HCT116 (cell line): ENCODE data around the gene PLEK2. TPM values are rescaled to one million over a fixed set of nuclear protein-coding genes. Genes with fewer than 3 reads are reported as not detected.

Experiments
- ATAC-seq: fragments of 200-7000 bp; cut with Tn5 transposase; 2 replicates; pipeline ENCODE4 v1.9.1; 2020; ENCODE audit warnings: mild to moderate bottlenecking, moderate library complexity
- BruUV-seq: library from RNA; stranded (reverse); fragments of 400-500 nt; replicated peaks from 2 replicates; lab custom pipeline; 2021; lab: Mats Ljungman, UMichigan
- CTCF ChIA-PET: fragments of 300-600 bp; sonication (Branson Sonifier 250); formaldehyde crosslinking; loops from one replicate; lab custom pipeline; 2021; ENCODE audit warnings: antibody characterized with exemption; lab: Charles Lee
- POLR2A ChIA-PET: fragments of 300-600, 350-600 bp; sonication (Branson Sonifier 250); formaldehyde crosslinking; loops from one replicate; lab custom pipeline; 2021; ENCODE audit warnings: antibody characterized with exemption; lab: Charles Lee
- RAD21 ChIA-PET, 2 experiments: fragments of 300-600 bp; sonication (Branson Sonifier 250); formaldehyde crosslinking; loops; one replicate each; lab custom pipeline; 2023; ENCODE audit warnings: low total read pairs in 2 of 2; ENCODE audit not compliant: uncharacterized antibody in 2 of 2, unreplicated experiment in 2 of 2, low non-redundant PET in 1 of 2; lab: Charles Lee
- DNase-seq: peaks from one replicate; pipeline ENCODE4 v3.0.0-alpha.2; 2010; ENCODE audit warnings: low read depth, low spot score
- H2AFZ ChIP-seq: fragments of 200-600 bp; shearing (Covaris generic), sonication (generic); 2 replicates; pipeline ENCODE4 v1.6.1; 2017; ENCODE audit warnings: low read depth, mixed run types, mixed read lengths, antibody characterized with exemption, low read length; ENCODE audit not compliant: poor library complexity, severe bottlenecking
- H3K27ac ChIP-seq: 2 replicates; pipeline ENCODE4 v1.5.1; 2012; ENCODE audit warnings: low read depth, low read length
- H3K27me3 ChIP-seq: fragments of 200-600 bp; sonication (generic); 2 replicates; pipeline ENCODE4 v1.6.1; 2016; ENCODE audit warnings: mixed run types, low read length, mixed read lengths; ENCODE audit not compliant: insufficient read depth
- H3K36me3 ChIP-seq, 2 experiments: fragments of 200-500 bp in 1 of 2; fragments of 200-600 bp in 1 of 2; sonication (Bioruptor generic) in 1 of 2; sonication (generic) in 1 of 2; 2 replicates each; pipeline versions ENCODE4 v1.5.1 to v1.6.1; 2014 to 2016; ENCODE audit warnings: low read length in 2 of 2, inconsistent platforms in 1 of 2, mixed read lengths in 1 of 2, mixed run types in 1 of 2; ENCODE audit not compliant: insufficient read depth in 2 of 2, control insufficient read depth in 1 of 2
- H3K4me1 ChIP-seq, 2 experiments: fragments of 200-600 bp in 1 of 2; sonication (generic) in 1 of 2; 2 replicates each; pipeline versions ENCODE4 v1.5.1 to v1.6.1; 2012 to 2017; ENCODE audit warnings: low read length in 2 of 2, inconsistent platforms in 1 of 2, mild to moderate bottlenecking in 1 of 2, mixed read lengths in 1 of 2, mixed run types in 1 of 2, moderate library complexity in 1 of 2; ENCODE audit not compliant: insufficient read depth in 2 of 2, control insufficient read depth in 1 of 2
- H3K4me2 ChIP-seq: fragments of 200-600 bp; sonication (generic); 2 replicates; pipeline ENCODE4 v1.6.1; 2017; ENCODE audit warnings: mixed run types, low read length, mixed read lengths
- H3K4me3 ChIP-seq, 2 experiments: fragments of 200-600 bp in 1 of 2; sonication (generic) in 1 of 2; replicated peaks in 1 of 2; 2 replicates each; pipeline ENCODE4 v1.5.1; 2011 to 2016; ENCODE audit warnings: low read length in 2 of 2, control low read depth in 1 of 2, low read depth in 1 of 2, mild to moderate bottlenecking in 1 of 2, mixed read lengths in 1 of 2, mixed run types in 1 of 2
- H3K79me2 ChIP-seq: fragments of 200-600 bp; sonication (generic); 2 replicates; pipeline ENCODE4 v1.6.1; 2017; ENCODE audit warnings: mild to moderate bottlenecking, mixed run types, low read length, moderate library complexity, mixed read lengths; ENCODE audit not compliant: insufficient read depth
- H3K9ac ChIP-seq: fragments of 200-600 bp; sonication (generic); 2 replicates; pipeline ENCODE4 v1.6.1; 2016; ENCODE audit warnings: low read length, mixed read lengths
- H3K9me2 ChIP-seq: fragments of 200-600 bp; sonication (generic), shearing (Covaris generic); 2 replicates; pipeline ENCODE4 v1.6.1; 2017; ENCODE audit warnings: mixed run types, mild to moderate bottlenecking, moderate library complexity; ENCODE audit not compliant: insufficient read depth
- H3K9me3 ChIP-seq, 2 experiments: fragments of 200-500 bp in 1 of 2; fragments of 200-600 bp in 1 of 2; sonication (Bioruptor generic) in 1 of 2; sonication (generic) in 1 of 2; 2 replicates each; pipeline ENCODE4 v1.6.1; 2014 to 2017; ENCODE audit warnings: low read length in 2 of 2, mixed read lengths in 2 of 2, inconsistent platforms in 1 of 2, low read depth in 1 of 2, mild to moderate bottlenecking in 1 of 2, mixed run types in 1 of 2, moderate library complexity in 1 of 2; ENCODE audit not compliant: control insufficient read depth in 1 of 2, insufficient read depth in 1 of 2
- H4K20me1 ChIP-seq: fragments of 200-600 bp; sonication (generic), shearing (Covaris generic); 2 replicates; pipeline ENCODE4 v1.6.1; 2017; ENCODE audit warnings: mixed run types, mild to moderate bottlenecking, moderate library complexity; ENCODE audit not compliant: insufficient read depth
- CTCF ChIP-seq, 3 experiments: fragments of 200-600 bp in 1 of 3; sonication (generic) in 1 of 3; IDR thresholded peaks in 2 of 3; conservative IDR thresholded peaks in 1 of 3; 2 replicates each; pipeline ENCODE4 v1.5.1; 2012 to 2017; ENCODE audit warnings: low read depth in 2 of 3, low read length in 2 of 3, antibody characterized with exemption in 1 of 3, borderline replicate concordance in 1 of 3, control low read depth in 1 of 3, mild to moderate bottlenecking in 1 of 3, mixed read lengths in 1 of 3, mixed run types in 1 of 3, moderate library complexity in 1 of 3; ENCODE audit not compliant: insufficient read depth in 1 of 3
- EZH2phosphoT487 ChIP-seq: fragments of 200-600 bp; IDR thresholded peaks from 2 replicates; pipeline ENCODE4 v1.6.1; 2018; ENCODE audit warnings: antibody characterized with exemption, borderline replicate concordance
- YY1 ChIP-seq: IDR thresholded peaks from 2 replicates; pipeline ENCODE4 v1.6.1; 2011; ENCODE audit warnings: low read length, low read depth, moderate library complexity, mild to moderate bottlenecking; ENCODE audit not compliant: insufficient replicate concordance; ENCODE audit errors: extremely low read depth
- intact Hi-C: fragments of 100-400 bp; cut with micrococcal nuclease; formaldehyde crosslinking; loops from 2 replicates; pipeline ENCODE4 v1.10.0; 2022
- total RNA-seq: library from RNA; stranded (reverse); gene quantifications from one replicate; pipeline ENCODE4 v1.2.1, GENCODE V29; 2021; ENCODE audit not compliant: unreplicated experiment

PLEK2 gene
- total RNA-seq, 1 experiment from 2014 or later, result 67.6 TPM

GRCh38 chr14:67420102-67420739 is 8.3 kb upstream of the PLEK2 start:
- H3K4me1 ChIP-seq, result peaks cover 9 to 25% of the 10 kb centered on the region in 2 experiments
- ChIA-PET POLR2A (no interaction called here), CTCF (interaction anchor here (0.7 to 1.3 kb wide), 4 partner anchors 8 to 284 kb away, joined by 3 to 5 read pairs (median 4); partner anchors contain the start of gene PLEK2), RAD21 (interaction anchor here in 1 of 2 experiments (1.6 kb wide), 1 partner anchor 284 kb away, joined by 5 read pairs; no protein-coding TSS in a partner anchor)
- DNase-seq, result no peak
- no peaks in the 10 kb centered on the region for H3K9me3 ChIP-seq
- ATAC-seq, result peak; percentile 73
- no peak overlapping the region for H3K9ac ChIP-seq
- no peaks in the 10 kb centered on the region for H3K36me3 ChIP-seq
- no peaks in the 10 kb centered on the region for H3K79me2 ChIP-seq
- no TSS peak for BruUV-seq
- no peak overlapping the region for H3K4me2 ChIP-seq
- H3K27me3 ChIP-seq, result no peaks in the 10 kb centered on the region
- intact Hi-C loops, result no loop called here
- TF ChIP-seq YY1 (peak; percentile 12), EZH2phosphoT487 (no peak), CTCF (IDR thresholded peaks at IDR 0.05 in 2 of 3, conservative IDR thresholded peaks at IDR 0.05 in 1 of 3; ENCODE audit: borderline replicate concordance in 1 of 3, insufficient read depth in 1 of 3, low read depth in 2 of 3, low read length in 2 of 3) (peak in 2 of 3 experiments; percentile 69 to 80; a peak in 4 of 6 replicates)
- H2AFZ ChIP-seq, result no peak overlapping the region
- no peak overlapping the region for H3K4me3 ChIP-seq
- H3K9me2 ChIP-seq, result no peaks in the 10 kb centered on the region
- no peak overlapping the region for H3K27ac ChIP-seq
- no peaks in the 10 kb centered on the region for H4K20me1 ChIP-seq
